ENCODE measurements around the gene ALOX12B.
"Not testable (repeated sequence)": the region's sequence is repeated elsewhere in the genome, so short reads cannot be mapped to it uniquely, and the experiment has no call there.

ALOX12B gene

DNA sequence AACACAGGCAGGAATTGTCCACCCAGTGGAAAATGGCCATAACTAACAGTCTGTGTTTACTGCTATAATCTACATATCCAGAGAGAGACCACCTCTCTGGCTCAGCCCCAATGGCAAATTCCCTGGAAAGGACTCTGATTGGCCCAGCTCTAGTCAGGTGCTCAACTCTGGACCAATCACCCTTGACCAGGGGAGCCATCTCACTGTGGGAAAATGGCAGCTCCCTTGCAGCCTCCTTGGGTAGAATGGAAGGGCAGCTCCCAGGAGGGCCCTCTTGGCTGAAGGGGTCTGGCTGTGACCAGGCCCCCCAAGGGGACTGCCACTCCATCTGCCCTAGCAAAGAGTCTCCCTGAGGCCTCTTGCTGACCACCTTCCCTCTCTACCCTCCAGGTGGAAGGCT, 45.5 kb downstream of the ALOX12B start:
- no peak for DNase-seq

DNA sequence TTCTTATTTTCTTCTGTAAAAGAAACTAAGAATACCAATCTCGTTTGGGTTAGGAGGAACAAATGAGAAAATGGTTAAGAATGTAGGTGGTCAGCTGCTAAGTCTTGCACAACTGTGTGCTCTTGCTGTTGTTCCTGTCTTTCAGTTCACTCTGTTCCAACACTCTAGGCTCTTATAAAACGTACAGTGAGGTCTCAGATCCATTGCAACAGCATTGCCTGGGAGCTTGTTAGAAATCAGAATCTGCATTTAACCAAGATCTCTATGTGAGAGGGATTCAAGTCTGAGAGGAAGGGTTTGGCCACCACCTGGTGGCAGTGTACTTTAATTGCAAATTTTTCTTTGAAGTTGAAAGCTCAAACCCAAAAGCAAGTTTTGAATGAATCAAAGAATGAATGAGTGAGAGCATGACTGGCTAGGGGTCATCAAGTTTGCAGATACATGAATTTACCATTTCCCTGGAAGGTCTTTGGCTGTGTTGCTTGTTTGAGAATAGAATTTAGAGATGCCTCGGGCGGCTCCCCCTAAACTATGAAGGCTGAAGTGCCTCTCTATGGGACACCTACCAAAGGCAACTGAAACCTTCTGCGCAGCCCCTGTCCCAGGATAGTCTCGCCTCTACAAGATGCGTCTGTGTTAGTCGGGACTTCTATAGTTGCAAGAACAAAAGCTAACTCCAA, 46.1 kb downstream of the ALOX12B start:
- peak; percentile 35 to 48 for DNase-seq

DNA sequence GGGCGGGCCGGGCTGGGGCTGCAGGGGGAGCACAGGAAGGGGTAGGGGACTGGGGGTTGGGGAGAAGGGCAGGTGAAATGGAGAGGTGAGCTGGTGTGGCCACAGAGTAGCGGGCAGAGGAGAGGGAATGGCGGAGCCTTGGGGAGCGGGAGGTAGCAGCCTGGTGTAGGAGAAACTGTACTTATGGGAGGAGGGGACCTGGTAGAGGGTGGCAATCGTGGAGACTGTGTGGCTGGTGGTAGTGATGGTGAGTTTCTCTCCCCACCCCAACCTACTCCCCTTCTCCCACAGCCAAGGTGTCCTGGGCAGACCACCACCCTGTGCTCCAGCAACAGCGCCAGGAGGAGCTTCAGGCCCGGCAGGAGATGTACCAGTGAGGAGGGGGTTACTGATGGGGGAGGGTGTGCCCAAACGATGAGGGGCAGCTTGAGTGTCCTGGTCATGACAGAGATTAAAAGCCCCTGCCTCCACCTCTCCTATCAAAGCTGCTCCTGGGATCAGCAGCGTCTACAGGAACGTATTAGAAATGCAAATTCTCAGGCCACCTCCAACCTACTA, 47.8 kb downstream of the ALOX12B start:
- DNase-seq: no peak

DNA sequence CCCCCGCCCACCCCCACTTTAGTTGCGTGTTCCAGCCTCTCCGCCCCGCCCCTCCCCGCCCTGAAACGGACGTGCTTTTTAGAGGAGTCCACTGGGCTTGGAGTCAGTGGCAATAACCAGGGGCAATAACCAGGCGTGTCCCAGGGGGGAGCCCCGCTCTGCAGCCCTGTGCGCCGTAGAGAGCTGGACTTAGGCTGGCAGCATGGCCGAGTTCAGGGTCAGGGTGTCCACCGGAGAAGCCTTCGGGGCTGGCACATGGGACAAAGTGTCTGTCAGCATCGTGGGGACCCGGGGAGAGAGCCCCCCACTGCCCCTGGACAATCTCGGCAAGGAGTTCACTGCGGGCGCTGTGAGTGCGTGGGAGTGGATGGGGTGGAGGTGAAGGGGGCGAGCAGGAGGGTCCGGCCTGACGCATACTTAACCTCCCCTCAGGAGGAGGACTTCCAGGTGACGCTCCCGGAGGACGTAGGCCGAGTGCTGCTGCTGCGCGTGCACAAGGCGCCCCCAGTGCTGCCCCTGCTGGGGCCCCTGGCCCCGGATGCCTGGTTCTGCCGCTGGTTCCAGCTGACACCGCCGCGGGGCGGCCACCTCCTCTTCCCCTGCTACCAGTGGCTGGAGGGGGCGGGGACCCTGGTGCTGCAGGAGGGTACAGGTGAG, 48.4 kb downstream of the ALOX12B start, which contains the start of gene ALOX15B:
ALOX15B (plus strand) TSS at position 106 of the 657 bp plus-strand sequence; CDS start at position 203, 97 bp downstream.
- DNase-seq: no peak

DNA sequence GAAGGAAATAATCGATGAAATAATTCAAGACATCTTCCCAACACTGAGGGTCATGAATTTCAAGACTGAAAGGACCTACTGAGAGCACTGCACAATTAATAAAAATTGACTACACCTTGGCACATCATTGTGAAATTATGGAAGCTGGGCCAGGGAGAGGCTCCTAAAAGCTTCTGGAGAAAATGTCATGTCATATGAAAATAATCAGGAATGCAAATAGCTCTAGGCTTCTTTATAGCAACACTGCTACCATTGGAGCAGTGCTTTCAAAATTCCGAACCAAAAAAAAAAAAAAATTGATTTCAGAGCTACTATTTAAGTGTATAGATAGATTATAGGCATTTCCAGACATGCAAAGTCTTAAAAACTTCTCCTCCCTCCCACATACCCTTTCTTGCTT, 55.1 kb downstream of the ALOX12B start:
- DNase-seq: no peak

DNA sequence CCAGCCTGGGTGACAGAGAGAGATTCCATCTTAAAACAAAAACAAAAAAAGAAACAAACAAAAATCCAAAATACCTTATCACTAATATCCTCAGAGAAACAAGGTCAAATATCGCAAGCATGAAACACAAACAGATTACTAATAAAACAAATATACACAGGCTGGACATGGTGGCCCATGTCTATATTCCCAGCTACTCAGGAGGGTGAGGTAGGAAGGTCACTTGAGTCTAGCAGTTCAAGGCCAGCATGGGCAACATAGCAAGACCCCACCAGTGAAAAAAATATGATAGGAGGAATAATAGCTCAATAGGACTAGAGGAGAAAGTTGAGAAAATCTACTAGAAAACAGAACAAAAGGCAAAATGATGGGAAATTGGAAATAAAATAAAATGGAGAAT, 55.6 kb downstream of the ALOX12B start:
- no peak for DNase-seq

DNA sequence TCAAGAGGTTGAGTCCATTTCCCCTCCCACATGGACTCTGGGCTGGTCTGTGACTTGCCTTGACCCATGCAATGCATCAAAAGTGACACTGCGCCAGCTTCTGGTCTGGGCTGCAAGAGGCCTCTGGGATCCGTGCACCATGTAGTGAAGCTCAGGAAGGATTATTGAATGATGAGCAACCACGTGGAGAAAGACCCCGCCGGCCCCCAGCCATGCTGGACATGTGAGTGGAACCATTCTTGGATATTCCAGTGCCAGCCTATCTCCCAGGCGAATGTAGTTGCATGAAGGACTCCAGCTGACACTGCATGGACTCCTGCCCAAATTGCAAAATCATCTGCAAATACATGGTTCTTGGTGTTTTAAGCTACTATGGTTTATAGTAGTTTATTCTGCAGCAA, 56.3 kb downstream of the ALOX12B start:
- DNase-seq: no peak

DNA sequence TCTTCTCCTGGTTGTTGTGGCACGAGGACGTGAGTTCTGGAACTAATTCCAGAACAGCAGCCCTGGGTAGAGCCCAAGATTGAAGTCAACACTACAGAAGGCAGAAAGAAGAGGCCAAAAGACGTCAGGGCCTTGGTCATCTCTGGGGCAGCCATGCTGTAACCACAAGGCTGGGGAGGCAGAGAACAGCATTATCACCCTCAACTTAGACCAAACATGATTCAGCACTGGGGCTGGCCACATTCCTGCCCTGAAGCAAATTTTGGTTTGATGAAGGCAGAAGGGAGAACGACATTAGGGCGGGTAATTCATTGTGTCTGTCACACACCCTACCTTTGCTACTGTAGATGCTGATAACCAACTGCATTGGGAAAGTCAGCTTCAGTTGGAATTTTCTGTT, 58.4 kb downstream of the ALOX12B start:
- no peak for DNase-seq

DNA sequence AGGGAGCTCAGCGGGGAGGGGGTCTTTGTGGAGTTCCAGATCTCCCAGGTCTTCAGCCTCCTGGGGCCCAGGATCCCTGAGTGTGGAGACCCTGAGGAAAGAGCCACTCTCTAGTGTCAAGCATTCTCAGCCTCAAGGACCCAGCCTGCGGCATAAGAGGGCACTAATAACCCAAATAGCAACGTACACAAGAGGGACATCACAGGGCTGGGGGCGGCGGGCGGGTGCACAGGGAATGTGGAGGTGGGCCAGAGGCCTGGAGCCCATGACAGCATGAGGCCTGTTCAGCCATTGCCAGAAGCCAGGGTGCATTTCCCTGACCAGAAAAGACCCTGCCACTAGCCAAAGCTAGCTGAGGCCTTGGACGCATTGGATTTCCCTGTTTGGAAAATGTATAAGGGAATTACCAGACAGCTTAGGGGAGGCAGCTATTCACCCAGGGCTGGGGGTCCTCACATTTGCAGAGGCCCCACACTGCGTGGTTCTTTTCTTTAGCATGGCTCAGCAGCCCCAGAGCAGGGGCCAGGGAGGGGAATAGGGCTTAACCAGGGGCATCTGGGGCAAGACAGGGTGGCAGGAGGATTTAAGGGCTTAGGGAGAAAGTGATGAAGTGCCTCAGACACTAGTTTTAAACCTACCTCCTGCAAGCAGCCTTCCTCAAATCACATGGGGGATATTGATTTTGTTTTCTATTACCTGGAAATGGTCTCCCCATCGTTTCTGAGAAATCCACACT, 62.2 kb downstream of the ALOX12B start:
- DNase-seq: no peak

DNA sequence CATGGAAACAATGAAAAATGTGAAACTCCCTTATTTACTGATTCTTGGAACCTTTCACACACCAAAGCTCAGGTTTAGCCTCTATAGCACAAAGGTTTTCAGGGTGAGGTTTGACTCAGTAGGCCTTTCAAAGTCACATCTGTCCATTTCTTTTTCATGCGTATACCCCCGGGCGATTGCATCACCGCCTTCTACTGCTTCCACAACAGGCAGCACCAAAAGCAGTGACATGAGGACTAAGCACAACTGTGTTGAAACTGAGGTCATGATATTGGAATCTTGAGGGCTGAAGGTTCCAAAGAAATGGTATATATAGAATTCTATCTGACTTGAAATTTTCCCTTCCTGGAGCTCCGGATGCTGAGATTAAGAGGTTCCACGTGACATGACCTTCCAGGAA, 63.4 kb downstream of the ALOX12B start:
- DNase-seq: not testable (repeated sequence)

Data from activated CD4-positive, alpha-beta T cell treated with anti-CD3 and anti-CD28 coated beads, Interleukin-2, amount 50 U/mL, for 48 hours (primary cell).